ENCODE results near the gene ACADVL.

Gene ACADVL

GRCh38 chr17:7218758-7219157 lies 980 bp upstream of the ACADVL start:
- no peak for DNase-seq (ENCODE audit: low read depth)
- TF ChIP-seq CTCF (conservative IDR thresholded peaks at IDR 0.05; ENCODE audit: low read depth, low read length), result no peak
- H3K4me3 ChIP-seq (ENCODE audit: low read length), result no peak overlapping the region

- DNase-seq (ENCODE audit: low read depth), result no peak
- no peak for TF ChIP-seq CTCF (conservative IDR thresholded peaks at IDR 0.05; ENCODE audit: low read depth, low read length)
- peak overlapping the region; percentile 83 for H3K4me3 ChIP-seq (ENCODE audit: low read length)
These were observed 418 bp upstream of the ACADVL start for GRCh38 chr17:7219229-7219811.

- TF ChIP-seq CTCF (conservative IDR thresholded peaks at IDR 0.05; ENCODE audit: low read depth, low read length), result peak; percentile 70
- no peak for DNase-seq (ENCODE audit: low read depth)
- H3K4me3 ChIP-seq (ENCODE audit: low read length), result peak overlapping the region; percentile 83
These were observed 997 bp downstream of the ACADVL start for GRCh38 chr17:7220593-7221277.

GRCh38 chr17:7221278-7222092 lies 1.7 kb downstream of the ACADVL start:
- no peak for DNase-seq (ENCODE audit: low read depth)
- no peak overlapping the region for H3K4me3 ChIP-seq (ENCODE audit: low read length)
- TF ChIP-seq CTCF (conservative IDR thresholded peaks at IDR 0.05; ENCODE audit: low read depth, low read length), result no peak

GRCh38 chr17:7222093-7222971 lies 2.6 kb downstream of the ACADVL start:
- H3K4me3 ChIP-seq (ENCODE audit: low read length), result no peak overlapping the region
- TF ChIP-seq CTCF (conservative IDR thresholded peaks at IDR 0.05; ENCODE audit: low read depth, low read length), result no peak
- DNase-seq (ENCODE audit: low read depth), result no peak

GRCh38 chr17:7222972-7223292 lies 3.2 kb downstream of the ACADVL start:
- no peak overlapping the region for H3K4me3 ChIP-seq (ENCODE audit: low read length)
- DNase-seq (ENCODE audit: low read depth), result no peak
- TF ChIP-seq CTCF (conservative IDR thresholded peaks at IDR 0.05; ENCODE audit: low read depth, low read length), result no peak
